ENCODE results near the gene COX18. TPM values are rescaled to one million over a fixed set of nuclear protein-coding genes. Genes with fewer than 3 reads are reported as not detected.
A peak's percentile ranks its signal among the peaks of the same experiment; 100 is the strongest.

Gene COX18
- total RNA-seq, 3 donors from 2014 or later = 12.2 to 17.8 (median 14.2) TPM

- H3K9me3 ChIP-seq = peaks cover 12% of the 10 kb centered on the region
- no peak for TF ChIP-seq CTCF (IDR thresholded peaks at IDR 0.05)
- H3K36me3 ChIP-seq (ENCODE audit: low read depth) = no peaks in the 10 kb centered on the region
- intact Hi-C loops (cut with DNase I, micrococcal nuclease) = no loop called here
- no peak overlapping the region for H3K4me3 ChIP-seq
- H3K4me1 ChIP-seq (ENCODE audit: low read depth) = no peaks in the 10 kb centered on the region
- DNase-seq = no peak
- ATAC-seq = no peak
Observed at GRCh38 chr4:73034896-73035295, 34.6 kb downstream of the COX18 start.

- Histone ChIP-seq H3K4me1 (ENCODE audit: low read depth) (no peaks in the 10 kb centered on the region), H3K9me3 (no peaks in the 10 kb centered on the region), H3K36me3 (ENCODE audit: low read depth) (no peaks in the 10 kb centered on the region), H3K4me3 (no peak overlapping the region)
- ATAC-seq = peak; percentile 43
- DNase-seq = no peak
- intact Hi-C loops (cut with DNase I, micrococcal nuclease) = no loop called here
- TF ChIP-seq CTCF (IDR thresholded peaks at IDR 0.05) = no peak
Observed at GRCh38 chr4:73028621-73029020, 40.9 kb downstream of the COX18 start.

- Histone ChIP-seq H3K9me3 (no peaks in the 10 kb centered on the region), H3K36me3 (ENCODE audit: low read depth) (no peaks in the 10 kb centered on the region), H3K4me1 (ENCODE audit: low read depth) (no peaks in the 10 kb centered on the region), H3K4me3 (no peak overlapping the region)
- DNase-seq (peak in 1 of 3 donors; percentile 10), ATAC-seq (no peak)
- intact Hi-C loops (cut with DNase I, micrococcal nuclease) = loop anchor here in 1 of 2 donors (5.0 kb wide), 1 partner anchor 319 kb away; no protein-coding TSS in a partner anchor
- no peak for TF ChIP-seq CTCF (IDR thresholded peaks at IDR 0.05)
Observed at GRCh38 chr4:73021634-73022033, 47.9 kb downstream of the COX18 start.

- no peak overlapping the region for H3K4me3 ChIP-seq
- peak; percentile 19 for TF ChIP-seq CTCF (IDR thresholded peaks at IDR 0.05)
- DNase-seq = peak in 1 of 3 donors; percentile 37
- H3K4me1 ChIP-seq (ENCODE audit: low read depth) = no peaks in the 10 kb centered on the region
- H3K9me3 ChIP-seq = no peaks in the 10 kb centered on the region
- intact Hi-C loops (cut with DNase I, micrococcal nuclease) = loop anchor here in 1 of 2 donors (5.0 to 10.0 kb wide), 2 partner anchors 317 to 515 kb away; no protein-coding TSS in a partner anchor
- no peak for ATAC-seq
- no peaks in the 10 kb centered on the region for H3K36me3 ChIP-seq (ENCODE audit: low read depth)
Observed at GRCh38 chr4:73019462-73020047, 50.0 kb downstream of the COX18 start.

GRCh38 chr4:73018595-73018994 lies 50.9 kb downstream of the COX18 start:
- no peak for TF ChIP-seq CTCF (IDR thresholded peaks at IDR 0.05)
- intact Hi-C loops (cut with DNase I, micrococcal nuclease) = loop anchor here in 1 of 2 donors (10.0 kb wide), 1 partner anchor 514 kb away; no protein-coding TSS in a partner anchor
- ATAC-seq (no peak), DNase-seq (no peak)
- Histone ChIP-seq H3K4me3 (no peak overlapping the region), H3K36me3 (ENCODE audit: low read depth) (no peaks in the 10 kb centered on the region), H3K4me1 (ENCODE audit: low read depth) (no peaks in the 10 kb centered on the region), H3K9me3 (no peaks in the 10 kb centered on the region)
